ENCODE data around the gene ADGRG7.

GRCh38 chr3:100641471-100642032 is 32.2 kb downstream of the ADGRG7 start:
- TF ChIP-seq, protein P1, sequence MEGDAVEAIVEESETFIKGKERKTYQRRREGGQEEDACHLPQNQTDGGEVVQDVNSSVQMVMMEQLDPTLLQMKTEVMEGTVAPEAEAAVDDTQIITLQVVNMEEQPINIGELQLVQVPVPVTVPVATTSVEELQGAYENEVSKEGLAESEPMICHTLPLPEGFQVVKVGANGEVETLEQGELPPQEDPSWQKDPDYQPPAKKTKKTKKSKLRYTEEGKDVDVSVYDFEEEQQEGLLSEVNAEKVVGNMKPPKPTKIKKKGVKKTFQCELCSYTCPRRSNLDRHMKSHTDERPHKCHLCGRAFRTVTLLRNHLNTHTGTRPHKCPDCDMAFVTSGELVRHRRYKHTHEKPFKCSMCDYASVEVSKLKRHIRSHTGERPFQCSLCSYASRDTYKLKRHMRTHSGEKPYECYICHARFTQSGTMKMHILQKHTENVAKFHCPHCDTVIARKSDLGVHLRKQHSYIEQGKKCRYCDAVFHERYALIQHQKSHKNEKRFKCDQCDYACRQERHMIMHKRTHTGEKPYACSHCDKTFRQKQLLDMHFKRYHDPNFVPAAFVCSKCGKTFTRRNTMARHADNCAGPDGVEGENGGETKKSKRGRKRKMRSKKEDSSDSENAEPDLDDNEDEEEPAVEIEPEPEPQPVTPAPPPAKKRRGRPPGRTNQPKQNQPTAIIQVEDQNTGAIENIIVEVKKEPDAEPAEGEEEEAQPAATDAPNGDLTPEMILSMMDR (IDR thresholded peaks at IDR 0.05) = no peak
- no peak for TF ChIP-seq POLR2A (IDR thresholded peaks at IDR 0.05)
